Nasal cavity respiratory epithelium epithelial cell of viscerocranial mucosa (primary cell): ENCODE measurements around the gene LMOD1. TPM values are rescaled to one million over a fixed set of nuclear protein-coding genes. Genes with fewer than 3 reads are reported as not detected.

Experiments used
- total RNA-seq: library from RNA; depleted of rRNA; stranded (reverse); fragments of >200 nt; gene quantifications from 2 replicates; pipeline ENCODE4 v1.2.3, GENCODE V29; 2014

The LMOD1 gene
- total RNA-seq, result 0.21 TPM in 1 of 2 replicates, not detected in the other

DNA sequence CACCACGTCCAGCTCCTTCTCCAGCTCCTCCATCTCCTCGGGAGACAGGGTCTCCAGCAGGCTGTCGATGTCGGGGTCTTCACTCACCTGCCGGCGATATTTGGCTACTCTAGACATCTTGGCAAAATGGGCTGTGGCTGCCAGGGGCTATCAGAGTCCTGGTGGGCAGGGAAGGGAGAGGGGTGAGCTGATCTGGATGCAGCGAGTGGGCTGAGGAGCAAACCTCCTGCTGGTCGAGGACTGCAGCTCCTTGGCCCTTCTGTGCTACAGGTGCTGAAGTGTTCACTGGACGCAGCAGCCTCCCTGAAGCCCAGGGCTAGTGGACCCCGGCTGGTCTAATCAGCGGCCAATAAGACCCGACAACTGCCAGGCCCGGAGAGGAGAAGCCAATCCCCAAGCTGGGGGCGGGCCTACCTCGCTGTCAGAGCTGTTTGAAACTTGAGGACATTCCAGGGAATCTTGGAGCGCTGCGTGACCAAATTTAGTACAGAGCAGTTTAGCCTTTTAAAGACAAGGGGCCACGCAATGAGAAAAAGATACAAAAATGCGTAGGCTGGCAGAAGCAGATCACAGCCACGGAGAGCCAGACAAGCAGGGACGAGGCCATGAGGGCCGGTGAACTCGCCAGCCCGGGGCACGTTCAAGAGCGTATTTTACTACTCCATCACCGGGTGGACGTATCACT is at the start of gene LMOD1:
LMOD1 (minus strand) TSS at position 325 of the 685 bp plus-strand sequence; CDS start at position 117, 208 bp downstream.

DNA sequence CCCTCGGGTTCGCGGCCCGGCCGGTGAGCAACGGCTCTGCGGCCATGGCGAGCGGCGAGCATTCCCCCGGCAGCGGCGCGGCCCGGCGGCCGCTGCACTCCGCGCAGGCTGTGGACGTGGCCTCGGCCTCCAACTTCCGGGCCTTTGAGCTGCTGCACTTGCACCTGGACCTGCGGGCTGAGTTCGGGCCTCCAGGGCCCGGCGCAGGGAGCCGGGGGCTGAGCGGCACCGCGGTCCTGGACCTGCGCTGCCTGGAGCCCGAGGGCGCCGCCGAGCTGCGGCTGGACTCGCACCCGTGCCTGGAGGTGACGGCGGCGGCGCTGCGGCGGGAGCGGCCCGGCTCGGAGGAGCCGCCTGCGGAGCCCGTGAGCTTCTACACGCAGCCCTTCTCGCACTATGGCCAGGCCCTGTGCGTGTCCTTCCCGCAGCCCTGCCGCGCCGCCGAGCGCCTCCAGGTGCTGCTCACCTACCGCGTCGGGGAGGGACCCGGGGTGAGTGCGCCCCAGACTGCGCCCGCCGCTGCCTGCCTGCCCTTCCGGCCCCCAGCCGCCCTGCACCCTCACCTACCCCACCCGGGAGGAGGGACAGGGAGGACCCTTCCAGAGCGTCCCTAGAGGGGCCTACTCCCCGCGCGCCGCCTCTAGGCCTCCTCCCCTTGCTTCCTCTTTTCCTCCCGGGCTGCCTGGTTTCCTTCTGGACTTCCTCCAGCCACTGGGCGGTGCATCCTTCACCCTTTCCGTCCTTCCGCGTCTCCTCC is 36.5 kb upstream of the LMOD1 start, which contains the start of gene RNPEP:
RNPEP (plus strand) TSS at position 26 of the 757 bp plus-strand sequence; CDS start at position 45, 19 bp downstream.

DNA sequence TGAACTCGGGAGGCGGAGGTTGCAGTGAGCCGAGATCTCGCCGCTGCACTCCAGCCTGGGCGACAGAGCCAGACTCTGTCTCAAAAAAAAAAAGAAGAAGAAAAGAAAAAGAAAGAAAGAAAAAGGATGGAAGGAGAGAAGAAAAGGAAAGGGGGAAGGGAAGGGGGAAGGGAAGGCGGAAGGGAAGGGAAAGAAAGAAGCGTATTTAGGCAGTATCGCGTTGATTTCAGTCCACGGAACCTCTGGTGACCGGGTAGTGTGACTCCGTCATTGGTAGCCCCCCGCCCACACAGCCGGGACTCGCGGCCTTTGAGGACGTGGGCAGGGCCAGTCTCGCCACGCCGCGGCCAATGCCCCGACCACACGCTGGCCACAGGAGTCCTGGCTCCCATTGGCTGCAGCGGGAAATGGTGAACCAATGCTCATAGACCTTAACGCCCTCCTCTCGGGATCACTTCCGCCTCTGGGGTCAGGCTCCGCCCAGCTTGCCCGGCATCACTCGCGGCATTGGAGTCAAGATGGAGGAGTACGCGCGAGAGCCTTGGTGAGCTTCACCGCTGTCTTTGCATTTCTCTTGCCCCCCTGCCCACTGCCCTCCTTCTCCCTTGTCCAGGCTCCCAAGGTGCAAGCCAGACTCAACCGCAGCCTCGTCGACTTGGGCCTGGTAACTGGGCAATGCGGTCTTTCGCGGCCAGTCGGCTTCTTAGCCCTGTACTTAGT is 8.8 kb upstream of the LMOD1 start, which contains the start of gene TIMM17A:
TIMM17A (plus strand) TSS at position 495 of the 720 bp plus-strand sequence; CDS start at position 519, 24 bp downstream.

DNA sequence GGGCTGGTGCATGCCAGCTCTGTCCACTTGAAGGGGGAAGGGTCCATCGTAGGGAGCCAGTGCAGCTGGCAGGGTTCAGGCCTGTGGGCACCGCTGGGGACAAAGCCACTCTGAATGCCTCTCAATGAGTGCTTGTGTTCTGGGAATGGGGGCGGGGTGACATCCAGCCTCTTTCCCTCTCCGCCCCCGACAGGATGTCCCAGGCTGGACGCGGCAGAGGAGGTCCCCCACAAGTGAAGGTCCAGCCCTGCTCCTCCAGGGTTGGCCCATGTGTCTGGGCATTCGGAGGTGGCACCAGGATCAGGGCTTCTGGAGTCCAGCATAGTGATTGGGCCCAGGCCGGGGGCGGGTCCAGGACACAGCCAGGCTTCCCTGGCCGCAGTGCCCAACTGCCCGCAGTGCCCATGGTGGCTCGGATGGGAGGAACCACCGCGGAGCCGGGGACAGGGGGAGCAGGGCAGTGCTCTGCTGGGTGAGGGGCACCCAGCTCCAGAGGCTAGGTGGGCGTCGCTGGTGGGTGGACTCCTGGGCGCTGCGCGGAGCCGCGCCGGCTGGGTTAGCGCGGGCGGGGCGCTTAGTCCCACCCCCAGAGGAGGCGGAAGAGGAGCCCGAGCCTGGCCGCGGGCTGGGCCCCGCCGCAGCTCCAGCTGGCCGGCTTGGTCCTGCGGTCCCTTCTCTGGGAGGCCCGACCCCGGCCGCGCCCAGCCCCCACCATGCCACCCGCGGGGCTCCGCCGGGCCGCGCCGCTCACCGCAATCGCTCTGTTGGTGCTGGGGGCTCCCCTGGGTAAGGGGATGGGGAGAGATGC is 57.9 kb downstream of the LMOD1 start, which contains the start of gene SHISA4:
SHISA4 (plus strand) TSS at position 617 of the 808 bp plus-strand sequence; CDS start at position 714, 97 bp downstream.

Other genes with a start within 250 kb of the LMOD1 start
- 12.6 and 21.8 TPM in 2 replicates for gene IPO9, start 117.4 kb downstream of the LMOD1 start, total RNA-seq
- 3.4 and 4.0 TPM in 2 replicates for gene SHISA4, start 57.6 kb downstream of the LMOD1 start, total RNA-seq
- 39.9 and 72.1 TPM in 2 replicates for gene TIMM17A, start 9.0 kb upstream of the LMOD1 start, total RNA-seq
- gene RNPEP, start 36.1 kb upstream of the LMOD1 start, total RNA-seq, result 39.6 and 65.1 TPM in 2 replicates
- 23.2 and 49.3 TPM in 2 replicates for gene ELF3, start 64.0 kb upstream of the LMOD1 start, total RNA-seq
- not detected in 2 replicates for gene GPR37L1, start 176.4 kb upstream of the LMOD1 start, total RNA-seq
- 29.4 and 45.3 TPM in 2 replicates for gene ARL8A, start 198.2 kb upstream of the LMOD1 start, total RNA-seq
- gene PTPN7, start 214.1 kb upstream of the LMOD1 start, total RNA-seq, result not detected in 2 replicates
- under 0.01 TPM in 1 of 2 replicates, not detected in the other for gene LGR6, start 247.3 kb upstream of the LMOD1 start, total RNA-seq